Tibial nerve (tissue), 4 donors: ENCODE measurements around the gene CDK15. TPM values are rescaled to one million over a fixed set of nuclear protein-coding genes. Genes with fewer than 3 reads are reported as not detected.

Source experiments
- DNase-seq, 2 donors: peaks; one replicate each; pipeline ENCODE4 v3.0.0-alpha.2; 2019; ENCODE audit warnings: low spot score in 2 of 2
- H3K27ac ChIP-seq, 4 donors: fragments of 200-600 bp; sonication (generic) in 3 of 4; one replicate each; pipeline ENCODE4 v1.5.1; 2017 to 2019; ENCODE audit warnings: mild to moderate bottlenecking in 1 of 4
- H3K27me3 ChIP-seq, 2 donors: fragments of 200-600 bp; sonication (generic) in 1 of 2; one replicate each; pipeline versions ENCODE4 v1.5.1 to v1.6.0; 2017 to 2019
- H3K36me3 ChIP-seq, 3 donors: fragments of 200-600 bp; sonication (generic); one replicate each; pipeline ENCODE4 v1.5.1; 2018 to 2019
- H3K4me1 ChIP-seq, 4 donors: fragments of 200-600 bp; sonication (generic) in 3 of 4; one replicate each; pipeline ENCODE4 v1.5.1; 2017 to 2019
- H3K4me3 ChIP-seq, 4 donors: fragments of 200-600 bp; sonication (generic) in 3 of 4; one replicate each; pipeline ENCODE4 v1.5.1; 2017 to 2019; ENCODE audit warnings: mild to moderate bottlenecking in 1 of 4, moderate library complexity in 1 of 4
- H3K9me3 ChIP-seq, 4 donors: fragments of 200-600 bp; sonication (generic) in 3 of 4; one replicate each; pipeline ENCODE4 v1.5.1; 2017 to 2019
- EP300 ChIP-seq, 2 donors: sonication (generic); formaldehyde crosslinking; IDR thresholded peaks; one replicate each; pipeline ENCODE4 v1.6.1; 2017; ENCODE audit warnings: antibody characterized with exemption in 2 of 2, mild to moderate bottlenecking in 1 of 2
- POLR2A ChIP-seq, 2 donors: fragments of 450-650 bp; IDR thresholded peaks; one replicate each; pipeline ENCODE4 v1.6.1; 2017; ENCODE audit warnings: antibody characterized with exemption in 2 of 2, mild to moderate bottlenecking in 2 of 2, moderate library complexity in 2 of 2
- WGBS, 2 donors: methylation state at CpG; one replicate each; pipeline ENCODE4 v1.1.5; 2018; 5-methylcytosine and 5-hydroxymethylcytosine counted together
- total RNA-seq, 4 donors: library from RNA; depleted of rRNA; stranded (reverse); fragments of >200 nt; gene quantifications; one replicate each; pipeline ENCODE4 v1.1.0, GENCODE V29; 2016
- TF ChIP-seq, protein P1 (sequence below), 5 experiments: fragments of 200-600 bp in 3 of 5; fragments of 450-650 bp in 2 of 5; sonication (generic) in 3 of 5; IDR thresholded peaks; one replicate each; pipeline ENCODE4 v1.5.1; 2016 to 2019; ENCODE audit warnings: antibody characterized with exemption in 5 of 5, mild to moderate bottlenecking in 3 of 5, moderate library complexity in 2 of 5

CDK15 gene
- total RNA-seq, 4 donors from 2014 or later, result 0.90 to 6.5 (median 1.4) TPM

DNA sequence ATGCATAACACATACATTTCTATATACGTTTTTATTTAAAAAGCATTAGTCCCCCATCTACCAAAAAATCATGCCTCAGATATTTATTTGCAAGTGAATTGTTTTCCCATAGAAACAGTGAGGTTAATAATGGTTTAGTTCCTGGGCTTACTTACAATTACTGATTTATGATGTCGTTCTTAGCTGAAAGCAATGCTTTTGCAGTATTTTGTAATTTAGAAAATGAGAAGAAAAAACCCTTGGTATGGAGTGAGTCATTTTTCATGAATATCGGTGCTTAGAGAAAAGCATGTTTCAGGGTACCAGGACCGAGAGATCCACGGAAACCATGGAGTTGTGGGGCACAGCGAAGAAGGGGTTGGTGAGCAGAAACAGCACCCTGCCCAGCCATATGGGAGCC is 12.0 kb upstream of the CDK15 start:
- no peak for DNase-seq
- 45 to 59% methylated on average over 6 of the region's 6 CpGs for WGBS, 2 donors
- H3K9me3 ChIP-seq, result no peaks in the 10 kb centered on the region
- no peaks in the 10 kb centered on the region for H3K4me1 ChIP-seq
- no peaks in the 10 kb centered on the region for H3K36me3 ChIP-seq
- no peak overlapping the region for H3K27ac ChIP-seq
- TF ChIP-seq, protein P1, sequence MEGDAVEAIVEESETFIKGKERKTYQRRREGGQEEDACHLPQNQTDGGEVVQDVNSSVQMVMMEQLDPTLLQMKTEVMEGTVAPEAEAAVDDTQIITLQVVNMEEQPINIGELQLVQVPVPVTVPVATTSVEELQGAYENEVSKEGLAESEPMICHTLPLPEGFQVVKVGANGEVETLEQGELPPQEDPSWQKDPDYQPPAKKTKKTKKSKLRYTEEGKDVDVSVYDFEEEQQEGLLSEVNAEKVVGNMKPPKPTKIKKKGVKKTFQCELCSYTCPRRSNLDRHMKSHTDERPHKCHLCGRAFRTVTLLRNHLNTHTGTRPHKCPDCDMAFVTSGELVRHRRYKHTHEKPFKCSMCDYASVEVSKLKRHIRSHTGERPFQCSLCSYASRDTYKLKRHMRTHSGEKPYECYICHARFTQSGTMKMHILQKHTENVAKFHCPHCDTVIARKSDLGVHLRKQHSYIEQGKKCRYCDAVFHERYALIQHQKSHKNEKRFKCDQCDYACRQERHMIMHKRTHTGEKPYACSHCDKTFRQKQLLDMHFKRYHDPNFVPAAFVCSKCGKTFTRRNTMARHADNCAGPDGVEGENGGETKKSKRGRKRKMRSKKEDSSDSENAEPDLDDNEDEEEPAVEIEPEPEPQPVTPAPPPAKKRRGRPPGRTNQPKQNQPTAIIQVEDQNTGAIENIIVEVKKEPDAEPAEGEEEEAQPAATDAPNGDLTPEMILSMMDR (IDR thresholded peaks at IDR 0.05), result no peak
- TF ChIP-seq EP300 (IDR thresholded peaks at IDR 0.05) (no peak), POLR2A (IDR thresholded peaks at IDR 0.05) (no peak)
- no peaks in the 10 kb centered on the region for H3K27me3 ChIP-seq
- no peak overlapping the region for H3K4me3 ChIP-seq

DNA sequence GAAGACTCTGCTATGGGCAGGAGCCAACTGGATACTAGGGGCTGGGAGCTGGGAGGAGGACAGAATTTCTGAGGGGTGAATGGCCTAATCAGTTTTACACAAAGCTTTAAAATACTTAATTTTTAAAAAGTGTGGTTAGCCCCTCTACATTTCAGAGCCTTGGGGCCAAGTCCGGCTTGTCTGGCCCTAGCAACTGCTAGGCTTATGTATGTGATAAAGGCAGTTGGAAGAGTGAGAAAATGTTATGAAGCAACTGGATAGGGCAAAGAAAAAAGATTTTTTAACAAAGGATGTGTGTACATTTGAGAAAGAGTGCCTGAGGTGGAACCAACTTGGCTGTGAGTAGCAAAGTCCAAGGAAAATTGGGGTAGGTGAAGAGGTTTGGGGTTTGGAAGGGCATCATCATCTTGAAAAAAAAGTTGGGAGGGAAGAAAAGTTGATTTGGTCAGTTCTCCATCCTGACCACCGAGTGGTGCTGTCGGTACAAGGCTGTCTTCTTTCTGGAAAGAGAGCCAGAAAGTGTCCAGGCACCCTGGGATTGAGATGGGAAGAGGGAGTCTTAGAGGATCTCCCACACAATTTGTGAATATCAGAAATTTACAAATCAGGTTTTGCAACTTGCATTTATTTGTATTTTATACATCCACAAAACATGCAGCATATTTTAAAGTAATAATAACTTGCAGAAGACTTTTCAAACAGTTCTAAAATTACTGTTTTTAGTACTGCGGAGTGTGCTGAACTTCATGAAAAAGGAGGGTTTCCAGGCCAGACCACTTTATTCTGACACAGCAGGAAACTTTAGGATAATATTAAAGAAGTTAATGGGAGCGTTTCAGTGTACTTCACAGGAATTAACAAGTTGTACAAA is 10.5 kb upstream of the CDK15 start:
- no peak overlapping the region for H3K27ac ChIP-seq
- H3K9me3 ChIP-seq, result no peaks in the 10 kb centered on the region
- no peak overlapping the region for H3K4me3 ChIP-seq
- DNase-seq, result no peak
- no peaks in the 10 kb centered on the region for H3K36me3 ChIP-seq
- no peaks in the 10 kb centered on the region for H3K4me1 ChIP-seq
- 26 to 29% methylated on average over 5 of the region's 5 CpGs for WGBS, 2 donors
- TF ChIP-seq, protein P1 (IDR thresholded peaks at IDR 0.05), result peak; percentile 49 to 75 (median 60)
- peak in 1 of 2 donors; percentile 15 for TF ChIP-seq EP300 (IDR thresholded peaks at IDR 0.05)
- no peak for TF ChIP-seq POLR2A (IDR thresholded peaks at IDR 0.05)
- H3K27me3 ChIP-seq, result no peaks in the 10 kb centered on the region

DNA sequence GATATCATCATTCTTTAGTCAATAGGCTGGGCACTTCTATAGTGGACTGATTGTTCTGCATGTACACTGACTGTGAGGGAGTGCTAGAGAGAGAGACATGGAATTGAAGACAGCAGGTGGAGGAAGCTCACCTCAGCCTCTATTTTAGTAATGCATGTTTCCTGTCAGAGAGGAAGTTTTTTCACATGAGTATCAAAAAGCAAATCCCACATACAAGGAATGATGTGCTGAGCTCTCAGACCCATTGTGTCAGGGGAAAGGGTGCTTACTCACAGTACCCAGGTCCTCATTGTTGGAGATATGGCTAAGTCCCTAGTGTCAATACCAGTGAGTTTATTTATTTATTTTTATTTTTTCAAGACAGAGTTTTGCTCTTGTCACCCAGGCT is 9.9 kb upstream of the CDK15 start:
- H3K4me3 ChIP-seq, result no peak overlapping the region
- H3K9me3 ChIP-seq, result no peaks in the 10 kb centered on the region
- DNase-seq, result no peak
- no peaks in the 10 kb centered on the region for H3K27me3 ChIP-seq
- H3K36me3 ChIP-seq, result no peaks in the 10 kb centered on the region
- H3K4me1 ChIP-seq, result no peaks in the 10 kb centered on the region
- no peak overlapping the region for H3K27ac ChIP-seq
- TF ChIP-seq, protein P1 (IDR thresholded peaks at IDR 0.05), result no peak
- TF ChIP-seq POLR2A (IDR thresholded peaks at IDR 0.05) (no peak), EP300 (IDR thresholded peaks at IDR 0.05) (no peak)

DNA sequence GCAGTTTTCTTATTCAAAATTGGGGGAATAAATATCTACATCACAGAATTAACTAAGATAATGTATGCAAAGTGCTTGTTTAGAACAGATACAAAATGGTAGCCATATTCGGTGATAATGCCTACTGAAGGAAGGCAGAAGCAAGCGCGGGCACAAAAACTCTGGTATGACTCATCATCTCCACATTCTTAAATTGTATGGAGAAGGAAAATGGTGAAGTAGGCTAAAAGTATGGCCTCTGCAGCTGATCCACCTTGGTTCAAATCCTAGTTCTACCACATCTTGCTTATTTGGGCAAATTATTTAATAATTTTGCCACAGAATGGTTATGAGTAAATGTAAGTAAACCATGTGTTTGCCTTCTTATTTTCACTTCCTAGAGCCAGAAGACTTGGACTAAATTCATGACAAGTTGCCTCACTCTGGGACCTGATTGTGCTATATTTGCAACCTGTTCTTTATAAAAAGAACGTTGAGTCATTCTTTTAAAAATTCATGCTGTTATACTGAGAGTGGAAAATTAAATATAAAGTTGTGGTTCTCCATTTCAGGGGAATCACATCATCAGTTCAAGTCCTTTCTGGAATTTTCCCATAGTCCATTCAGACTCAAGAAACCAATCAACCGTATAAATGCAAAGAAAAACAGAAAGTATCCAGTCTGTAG is 9.0 kb upstream of the CDK15 start:
- no peak for TF ChIP-seq EP300 (IDR thresholded peaks at IDR 0.05)
- TF ChIP-seq POLR2A (IDR thresholded peaks at IDR 0.05), result no peak
- TF ChIP-seq, protein P1 (IDR thresholded peaks at IDR 0.05), result no peak

More for the DNA sequence above, 9.0 kb upstream of the CDK15 start:
- no peak overlapping the region for H3K27ac ChIP-seq
- H3K9me3 ChIP-seq, result no peaks in the 10 kb centered on the region
- no peak for DNase-seq
- no peaks in the 10 kb centered on the region for H3K36me3 ChIP-seq
- no peaks in the 10 kb centered on the region for H3K27me3 ChIP-seq
- no peaks in the 10 kb centered on the region for H3K4me1 ChIP-seq
- H3K4me3 ChIP-seq, result no peak overlapping the region
- WGBS, 2 donors, result 56 to 61% methylated on average over 5 of the region's 5 CpGs
